Upper lobe of left lung (tissue), 6 donors: ENCODE data around the gene TSC22D4. TPM values are rescaled to one million over a fixed set of nuclear protein-coding genes. Genes with fewer than 3 reads are reported as not detected.
"Not testable (repeated sequence)": the region's sequence is repeated elsewhere in the genome, so short reads cannot be mapped to it uniquely, and the experiment has no call there.

Experiments
- ATAC-seq, 2 donors: fragments of 200-7000 bp; cut with Tn5 transposase; one replicate each; pipeline ENCODE4 v1.9.1; 2022; ENCODE audit warnings: mild to moderate bottlenecking in 2 of 2, moderate library complexity in 2 of 2; ENCODE audit not compliant: low FRiP score in 2 of 2
- DNase-seq, 2 donors: peaks; one replicate each; pipeline ENCODE4 v3.0.0-alpha.2; 2019 to 2020
- H3K27ac ChIP-seq, 4 donors: fragments of 200-600 bp; sonication (generic); one replicate each; pipeline ENCODE4 v1.5.1; 2016 to 2019
- H3K27me3 ChIP-seq, 4 donors: fragments of 200-600 bp; sonication (generic); one replicate each; pipeline ENCODE4 v1.5.1; 2017 to 2019
- H3K36me3 ChIP-seq, 4 donors: fragments of 200-600 bp; sonication (generic); one replicate each; pipeline ENCODE4 v1.5.1; 2016 to 2019
- H3K4me1 ChIP-seq, 4 donors: fragments of 200-600 bp; sonication (generic); one replicate each; pipeline ENCODE4 v1.5.1; 2018 to 2019
- H3K4me3 ChIP-seq, 4 donors: fragments of 200-600 bp; sonication (generic); one replicate each; pipeline ENCODE4 v1.5.1; 2017 to 2019; ENCODE audit warnings: mild to moderate bottlenecking in 2 of 4, moderate library complexity in 1 of 4
- H3K9me3 ChIP-seq, 4 donors: fragments of 200-600 bp; sonication (generic); one replicate each; pipeline ENCODE4 v1.5.1; 2018 to 2019
- EP300 ChIP-seq, 4 donors: sonication (generic); formaldehyde crosslinking; IDR thresholded peaks; one replicate each; pipeline ENCODE4 v1.5.1; 2017; ENCODE audit warnings: antibody characterized with exemption in 4 of 4, control low read depth in 2 of 4
- POLR2A ChIP-seq, 4 donors: fragments of 450-650 bp; IDR thresholded peaks; one replicate each; pipeline ENCODE4 v1.5.1; 2016 to 2017; ENCODE audit warnings: antibody characterized with exemption in 4 of 4, mild to moderate bottlenecking in 2 of 4
- POLR2AphosphoS5 ChIP-seq, 2 donors: sonication (generic); formaldehyde crosslinking; IDR thresholded peaks; one replicate each; pipeline ENCODE4 v1.5.1; 2017; ENCODE audit warnings: antibody characterized with exemption in 2 of 2
- WGBS, 2 donors: methylation state at CpG; one replicate each; pipeline ENCODE4 v1.1.5; 2017 to 2018; 5-methylcytosine and 5-hydroxymethylcytosine counted together
- total RNA-seq, 6 donors: library from RNA; depleted of rRNA in 4 of 6; stranded (reverse); fragments of >200 nt in 4 of 6; gene quantifications; one replicate each; pipeline versions ENCODE4 v1.1.0 to v1.2.1, GENCODE V29; 2016 to 2021
- TF ChIP-seq, protein P1 (sequence below), 6 experiments: fragments of 450-650 bp in 4 of 6; fragments of 200-600 bp in 2 of 6; sonication (generic) in 2 of 6; IDR thresholded peaks; one replicate each; pipeline ENCODE4 v1.5.1; 2016 to 2019; ENCODE audit warnings: antibody characterized with exemption in 6 of 6
- donor health status: DM: no; HTN: no; CAD: no; lungs with moderate emphysema.
- donor health status: DM: no; HTN: yes; CAD: no; lungs with severe emphysema.

Gene TSC22D4
- total RNA-seq, 6 donors from 2014 or later: 25.7 to 91.2 (median 69.0) TPM

DNA sequence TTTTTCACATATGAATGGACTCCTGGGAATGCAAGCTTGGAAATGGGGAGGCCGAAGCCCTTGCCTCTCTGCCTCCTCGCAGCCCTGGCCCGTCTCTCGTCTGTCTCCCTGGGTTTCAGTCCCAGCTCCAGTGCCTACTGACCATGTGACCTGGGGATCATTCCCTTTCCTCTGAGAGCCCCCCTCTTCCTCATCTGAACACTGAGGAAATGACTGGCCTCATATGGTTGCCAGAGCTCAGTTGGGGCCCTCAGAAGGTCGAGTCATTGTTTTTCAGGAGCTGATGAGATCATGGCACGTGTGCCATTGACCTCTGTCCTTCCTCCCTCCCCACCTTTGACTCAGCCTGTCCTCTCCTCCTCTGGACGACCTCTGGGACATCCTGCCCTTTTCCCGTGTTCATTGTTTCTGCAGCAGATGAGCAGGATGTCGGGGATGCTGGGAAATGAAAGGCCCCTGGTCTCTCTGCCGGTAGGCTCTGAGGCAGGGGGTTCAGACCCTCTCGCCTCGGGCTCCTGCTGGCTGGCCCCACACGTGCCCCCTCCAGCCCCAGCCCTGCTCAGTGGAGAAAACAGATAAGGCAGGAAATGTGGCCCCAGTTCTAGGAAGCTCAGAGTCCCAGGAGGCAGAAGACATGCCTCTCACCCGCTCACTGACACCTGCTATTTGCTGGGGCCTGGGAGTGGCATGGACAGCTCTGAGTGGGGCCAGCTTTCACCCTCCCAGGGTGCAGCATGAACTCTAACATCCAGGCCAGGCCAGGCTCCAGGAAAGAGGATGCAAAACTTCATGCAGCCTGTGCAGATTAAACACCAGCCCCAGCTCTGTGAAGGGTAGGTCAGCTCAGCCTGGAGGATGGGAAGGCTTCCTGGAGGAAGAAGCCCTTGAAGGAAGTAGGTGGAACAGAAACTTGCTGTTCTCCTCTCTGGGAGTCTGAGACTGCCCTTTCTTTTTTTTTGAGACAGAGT is 34.4 kb downstream of the TSC22D4 start:
- peak; percentile 52 to 75 for ATAC-seq
- peak overlapping the region; percentile 62 to 82 (median 71) for H3K27ac ChIP-seq
- TF ChIP-seq EP300 (IDR thresholded peaks at IDR 0.05): peak in 3 of 4 donors; percentile 53 to 86 (median 58)
- TF ChIP-seq, protein P1, sequence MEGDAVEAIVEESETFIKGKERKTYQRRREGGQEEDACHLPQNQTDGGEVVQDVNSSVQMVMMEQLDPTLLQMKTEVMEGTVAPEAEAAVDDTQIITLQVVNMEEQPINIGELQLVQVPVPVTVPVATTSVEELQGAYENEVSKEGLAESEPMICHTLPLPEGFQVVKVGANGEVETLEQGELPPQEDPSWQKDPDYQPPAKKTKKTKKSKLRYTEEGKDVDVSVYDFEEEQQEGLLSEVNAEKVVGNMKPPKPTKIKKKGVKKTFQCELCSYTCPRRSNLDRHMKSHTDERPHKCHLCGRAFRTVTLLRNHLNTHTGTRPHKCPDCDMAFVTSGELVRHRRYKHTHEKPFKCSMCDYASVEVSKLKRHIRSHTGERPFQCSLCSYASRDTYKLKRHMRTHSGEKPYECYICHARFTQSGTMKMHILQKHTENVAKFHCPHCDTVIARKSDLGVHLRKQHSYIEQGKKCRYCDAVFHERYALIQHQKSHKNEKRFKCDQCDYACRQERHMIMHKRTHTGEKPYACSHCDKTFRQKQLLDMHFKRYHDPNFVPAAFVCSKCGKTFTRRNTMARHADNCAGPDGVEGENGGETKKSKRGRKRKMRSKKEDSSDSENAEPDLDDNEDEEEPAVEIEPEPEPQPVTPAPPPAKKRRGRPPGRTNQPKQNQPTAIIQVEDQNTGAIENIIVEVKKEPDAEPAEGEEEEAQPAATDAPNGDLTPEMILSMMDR (IDR thresholded peaks at IDR 0.05): no peak
- TF ChIP-seq POLR2AphosphoS5 (IDR thresholded peaks at IDR 0.05): peak; percentile 77 to 80
- peak in 1 of 4 donors; percentile 18 for TF ChIP-seq POLR2A (IDR thresholded peaks at IDR 0.05)
- 35 to 36% methylated on average over 9 to 14 of the region's 14 CpGs for WGBS, 2 donors
- H3K4me1 ChIP-seq: peaks cover 8 to 22% (median 20%) of the 10 kb centered on the region in 4 donors
- no peaks in the 10 kb centered on the region for H3K27me3 ChIP-seq
- H3K4me3 ChIP-seq: no peak overlapping the region
- no peaks in the 10 kb centered on the region for H3K9me3 ChIP-seq
- peak in 1 of 2 donors; percentile 57 for DNase-seq
- no peaks in the 10 kb centered on the region for H3K36me3 ChIP-seq

DNA sequence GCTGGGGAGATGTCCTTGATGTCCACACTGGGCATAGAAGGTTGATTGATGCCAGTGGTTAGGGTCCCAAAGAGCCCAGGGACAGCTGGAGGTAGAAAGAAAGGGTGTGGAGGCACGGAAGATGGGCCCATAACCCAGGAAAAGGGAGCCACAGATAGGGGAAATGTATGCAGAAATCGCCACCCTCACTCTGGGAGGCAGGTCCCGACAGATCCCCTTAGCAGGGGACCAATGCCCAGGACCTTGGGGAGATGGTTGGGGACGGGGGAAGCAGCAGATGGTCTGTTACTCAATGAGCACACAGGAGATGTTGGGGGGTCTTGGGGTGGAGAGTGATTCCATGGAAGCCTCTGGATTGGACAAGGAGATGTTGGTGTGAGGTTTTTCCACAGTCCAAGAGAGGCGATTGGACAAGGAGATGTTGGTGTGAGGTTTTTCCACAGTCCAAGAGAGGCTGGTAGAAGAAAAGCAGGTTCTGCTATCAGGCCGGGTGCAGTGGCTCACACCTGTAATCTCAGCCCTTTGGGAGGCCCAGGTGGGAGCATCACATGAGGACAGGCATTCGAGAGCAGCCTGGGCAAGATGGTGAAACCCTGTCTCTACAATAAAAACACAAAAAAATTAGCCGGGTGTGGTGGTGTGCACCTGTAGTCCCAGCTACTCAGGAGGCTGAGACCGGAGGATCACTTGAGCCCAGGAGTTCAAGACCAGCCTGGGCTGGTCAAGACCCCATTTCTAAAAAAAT is 35.7 kb downstream of the TSC22D4 start:
- ATAC-seq: no peak
- H3K27me3 ChIP-seq: no peaks in the 10 kb centered on the region
- H3K9me3 ChIP-seq: no peaks in the 10 kb centered on the region
- H3K4me3 ChIP-seq: no peak overlapping the region
- no peaks in the 10 kb centered on the region for H3K36me3 ChIP-seq
- no peak for TF ChIP-seq EP300 (IDR thresholded peaks at IDR 0.05)
- TF ChIP-seq, protein P1 (IDR thresholded peaks at IDR 0.05): no peak
- no peak for TF ChIP-seq POLR2A (IDR thresholded peaks at IDR 0.05)
- TF ChIP-seq POLR2AphosphoS5 (IDR thresholded peaks at IDR 0.05): no peak
- no peak for DNase-seq
- WGBS, 2 donors: 91 to 93% methylated on average over 9 of the region's 9 CpGs
- peak overlapping the region; percentile 4 to 82 (median 68) for H3K27ac ChIP-seq
- peaks cover 8 to 22% (median 20%) of the 10 kb centered on the region in 4 donors for H3K4me1 ChIP-seq

DNA sequence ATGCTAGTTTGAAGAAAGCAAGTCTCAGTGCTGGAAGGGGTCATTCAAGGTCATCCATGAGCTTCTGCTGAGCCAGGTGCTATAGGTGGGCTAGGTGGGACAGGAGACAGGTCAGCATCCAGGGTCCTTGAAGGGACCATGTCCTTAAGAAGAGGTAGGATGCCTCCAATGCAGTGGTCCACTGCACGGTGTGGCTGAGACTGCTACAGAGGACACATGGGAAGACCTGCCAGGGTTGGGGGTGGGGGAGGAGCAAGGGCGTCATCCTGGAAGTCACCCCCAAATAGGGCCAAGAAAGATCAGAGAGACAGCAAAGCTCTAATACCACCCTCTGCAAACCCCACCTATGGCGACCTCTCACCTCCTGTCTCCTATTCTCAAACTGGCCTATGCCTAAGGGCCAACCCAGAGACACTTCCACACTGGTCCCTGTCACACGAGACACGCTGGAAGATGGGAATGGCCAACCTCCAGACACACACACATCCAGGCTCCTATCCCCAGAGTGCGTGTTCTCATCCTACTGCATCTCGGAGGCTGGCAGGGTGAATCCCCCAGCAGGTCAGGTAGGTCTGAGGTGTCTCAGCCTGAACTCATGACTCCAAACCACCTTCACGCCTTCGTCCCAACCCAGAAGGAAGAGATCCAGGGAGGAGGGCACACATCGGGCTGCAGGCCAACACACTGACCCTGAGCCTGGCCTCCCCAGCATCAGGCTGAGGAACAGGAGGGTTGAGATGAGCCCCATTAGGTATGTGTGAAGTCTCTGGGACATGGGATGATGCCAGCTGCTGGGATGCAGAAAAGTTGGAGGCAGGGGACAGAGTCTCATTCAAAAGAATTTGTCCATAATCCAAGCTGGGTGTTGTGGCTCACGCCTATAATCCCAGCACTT is 37.1 kb downstream of the TSC22D4 start:
- 90 to 97% methylated on average over 9 to 11 of the region's 11 CpGs for WGBS, 2 donors
- Histone ChIP-seq H3K4me1 (peaks cover 8 to 24% (median 21%) of the 10 kb centered on the region in 4 donors), H3K27ac (no peak overlapping the region), H3K36me3 (no peaks in the 10 kb centered on the region), H3K27me3 (no peaks in the 10 kb centered on the region), H3K4me3 (no peak overlapping the region), H3K9me3 (no peaks in the 10 kb centered on the region)
- TF ChIP-seq POLR2AphosphoS5 (IDR thresholded peaks at IDR 0.05): no peak
- no peak for TF ChIP-seq POLR2A (IDR thresholded peaks at IDR 0.05)
- TF ChIP-seq, protein P1 (IDR thresholded peaks at IDR 0.05): no peak
- no peak for TF ChIP-seq EP300 (IDR thresholded peaks at IDR 0.05)
- DNase-seq (no peak), ATAC-seq (no peak)

DNA sequence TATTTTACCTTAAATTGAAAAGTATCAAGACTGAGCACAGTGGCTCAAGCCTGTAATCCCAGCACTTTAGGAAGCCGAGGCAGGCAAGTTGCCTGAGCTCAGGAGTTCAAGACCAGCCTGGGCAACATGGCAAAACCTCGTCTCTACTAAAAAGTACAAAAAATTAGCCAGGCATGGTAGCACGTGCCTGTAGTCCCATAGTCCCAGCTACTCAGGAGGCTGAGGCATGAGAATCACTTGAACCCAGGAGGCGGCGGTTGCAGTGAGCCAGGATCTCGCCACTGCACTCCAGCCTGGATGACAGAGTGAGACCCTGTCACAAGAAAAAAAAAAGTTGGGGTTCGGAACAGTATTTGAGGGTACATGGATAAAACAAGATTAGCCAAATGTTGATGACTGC is 39.8 kb downstream of the TSC22D4 start:
- Histone ChIP-seq H3K4me1 (peaks cover 19 to 28% (median 20%) of the 10 kb centered on the region in 4 donors), H3K27ac (peak overlapping the region in 1 of 4 donors; percentile 35)
- not testable (repeated sequence) for H3K27me3 ChIP-seq, ATAC-seq, H3K36me3 ChIP-seq, DNase-seq, H3K4me3 ChIP-seq, H3K9me3 ChIP-seq
- WGBS, 2 donors: 89% methylated on average over 7 of the region's 7 CpGs

DNA sequence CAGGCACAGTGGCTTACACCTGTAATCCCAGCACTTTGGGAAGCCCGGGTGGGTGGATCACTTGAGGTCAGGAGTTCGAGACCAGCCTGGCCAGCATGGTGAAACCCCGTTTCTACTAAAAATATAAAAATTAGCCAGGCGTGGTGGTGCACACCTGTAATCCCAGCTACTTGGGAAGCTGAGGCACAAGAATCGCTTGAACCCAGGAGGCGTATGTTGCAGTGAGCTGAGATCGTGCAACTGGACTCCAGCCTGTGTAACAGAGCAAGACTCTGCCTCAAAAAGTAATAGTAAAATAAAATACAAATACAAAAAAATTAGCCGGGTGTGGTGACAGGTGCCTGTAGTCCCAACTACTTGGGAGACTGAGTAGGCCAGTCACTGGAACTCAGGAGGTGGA is 40.3 kb downstream of the TSC22D4 start:
- not testable (repeated sequence) for H3K27me3 ChIP-seq, H3K9me3 ChIP-seq, ATAC-seq, H3K4me3 ChIP-seq, DNase-seq
- 92% methylated on average over 8 of the region's 8 CpGs for WGBS, 2 donors
- Histone ChIP-seq H3K36me3 (peaks cover 4 to 11% (median 10%) of the 10 kb centered on the region in 4 donors), H3K27ac (peak overlapping the region in 1 of 4 donors; percentile 9), H3K4me1 (peaks cover 14 to 28% (median 19%) of the 10 kb centered on the region in 4 donors)
